ENCODE measurements around the gene PLEKHA3. TPM values are rescaled to one million over a fixed set of nuclear protein-coding genes. Genes with fewer than 3 reads are reported as not detected.
A peak's percentile ranks its signal among the peaks of the same experiment; 100 is the strongest.

PLEKHA3 gene
- total and polyA plus RNA-seq, 9 of the 15 experiments (the other 6 are each of a cell fraction or from before 2014, with no cell fraction given), result 2.3 to 23.4 (median 10.5) TPM

- TF ChIP-seq U2AF2 (optimal IDR thresholded peaks at IDR 0.05; ENCODE audit: low read depth, low read length) (no peak), CHD2 (IDR thresholded peaks at IDR 0.05; ENCODE audit: low read depth, low read length) (no peak), SNIP1 (IDR thresholded peaks at IDR 0.05; ENCODE audit: low read depth) (no peak), ZNF24 (IDR thresholded peaks at IDR 0.05) (no peak), PBX2 (CRISPR knock-in tag; IDR thresholded peaks at IDR 0.05; ENCODE audit: low read depth) (no peak), PBX2 (tag; conservative IDR thresholded peaks at IDR 0.05; ENCODE audit: low read depth) (0 out of 2 replicates have a peak, but pooled peaks have one; percentile 15), ADNP (tag; IDR thresholded peaks at IDR 0.05) (no peak), ZSCAN29 (IDR thresholded peaks at IDR 0.05) (no peak), NCOA1 (IDR thresholded peaks at IDR 0.05; ENCODE audit: low read depth) (no peak), TAL1 (IDR thresholded peaks at IDR 0.05) (peak; percentile 16; the same call in 1 of the 2 replicates), MBD1 (CRISPR knock-in tag; IDR thresholded peaks at IDR 0.05) (no peak), ARNT (IDR thresholded peaks at IDR 0.05) (no peak), LCOR (CRISPR knock-in tag; IDR thresholded peaks at IDR 0.05) (no peak), TSHZ1 (CRISPR knock-in tag; IDR thresholded peaks at IDR 0.05) (no peak), RREB1 (CRISPR knock-in tag; IDR thresholded peaks at IDR 0.05) (no peak), FOXP1 (CRISPR knock-in tag; IDR thresholded peaks at IDR 0.05) (no peak), HNRNPL (IDR thresholded peaks at IDR 0.05; ENCODE audit: low read depth, low read length) (no peak)
Measured at GRCh38 chr2:178491612-178492011, 11.4 kb downstream of the PLEKHA3 start (continued).
